ENCODE data around the gene MOV10.
"Not testable (repeated sequence)": the region's sequence is repeated elsewhere in the genome, so short reads cannot be mapped to it uniquely, and the experiment has no call there.

Gene MOV10

DNA sequence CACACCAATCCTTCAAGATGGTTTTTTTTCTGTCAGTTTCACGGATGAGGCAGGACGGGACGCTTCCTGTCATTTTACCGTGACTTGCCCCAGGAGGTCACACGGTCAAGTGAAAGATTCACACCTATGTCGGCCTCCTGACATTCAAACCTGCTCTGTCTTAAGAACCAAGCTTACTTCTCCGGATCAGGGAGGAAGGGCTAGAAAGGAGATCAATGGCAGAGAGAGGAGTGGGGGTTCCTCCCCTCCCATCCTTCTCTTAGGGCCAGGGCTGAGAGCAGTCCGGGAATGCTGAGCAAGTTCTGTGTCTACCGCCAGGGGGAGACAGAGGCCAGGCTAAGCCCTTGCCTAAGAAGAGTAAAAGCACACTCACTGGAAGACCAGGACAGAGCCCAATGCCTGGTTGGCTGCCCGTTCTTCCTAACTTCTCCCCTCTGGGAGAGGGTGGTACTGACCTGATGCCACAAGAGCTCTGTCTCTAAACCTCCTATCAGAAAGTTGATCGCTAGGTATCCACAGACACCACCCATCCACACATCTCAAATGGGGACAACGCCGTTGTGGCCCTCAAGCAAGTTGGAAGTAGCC, 41.8 kb downstream of the MOV10 start:
- Mint-ChIP-seq H3K9me3 (no peaks in the 10 kb centered on the region), H3K36me3 (ENCODE audit: low read depth) (no peaks in the 10 kb centered on the region), H3K27ac (no peak overlapping the region), H3K4me1 (ENCODE audit: low read depth) (peaks cover 85% of the 10 kb centered on the region), H3K4me3 (no peak overlapping the region), H3K27me3 (peaks cover 41% of the 10 kb centered on the region)
- intact Hi-C loops (cut with micrococcal nuclease) = loop anchor here (1.0 to 10.0 kb wide), 4 partner anchors 88 to 961 kb away; partner anchors contain the start of genes MAGI3 and SLC16A1

DNA sequence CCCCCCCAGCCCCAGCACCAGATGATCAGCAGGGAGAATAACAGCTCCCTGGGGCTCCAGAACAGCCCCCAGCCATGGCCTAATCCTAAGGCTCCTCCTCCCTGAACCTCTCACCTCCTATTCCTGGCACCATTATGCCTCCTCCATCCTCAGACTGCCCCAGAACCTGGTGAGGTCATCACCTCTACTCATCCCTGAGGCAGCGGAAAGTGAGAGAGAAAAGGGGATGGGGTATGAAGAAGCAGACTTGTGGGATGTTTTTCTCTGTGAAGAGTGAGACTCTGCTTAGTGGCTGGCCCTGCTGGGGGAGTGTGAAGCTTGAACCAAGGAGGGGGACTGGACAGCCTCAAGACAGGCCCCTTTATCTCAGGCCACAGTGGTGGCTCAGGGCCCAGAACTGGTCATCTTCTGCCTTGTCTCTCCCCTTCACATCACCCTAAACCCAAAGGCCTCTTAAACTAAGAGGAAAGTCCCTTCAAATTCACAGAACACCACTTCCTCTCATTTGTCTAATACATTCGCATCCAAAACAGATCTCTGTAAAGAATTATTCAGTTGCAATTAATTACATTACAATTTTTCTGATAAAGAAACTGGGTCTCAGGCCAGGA, 42.9 kb downstream of the MOV10 start:
- Mint-ChIP-seq H3K36me3 (ENCODE audit: low read depth) (no peaks in the 10 kb centered on the region), H3K4me1 (ENCODE audit: low read depth) (peaks cover 90% of the 10 kb centered on the region), H3K27ac (no peak overlapping the region), H3K4me3 (no peak overlapping the region), H3K9me3 (no peaks in the 10 kb centered on the region), H3K27me3 (peaks cover 34% of the 10 kb centered on the region)
- intact Hi-C loops (cut with micrococcal nuclease) = loop anchor here (2.0 to 10.0 kb wide), 3 partner anchors 239 to 960 kb away; partner anchors contain the start of genes MAGI3 and SLC16A1

DNA sequence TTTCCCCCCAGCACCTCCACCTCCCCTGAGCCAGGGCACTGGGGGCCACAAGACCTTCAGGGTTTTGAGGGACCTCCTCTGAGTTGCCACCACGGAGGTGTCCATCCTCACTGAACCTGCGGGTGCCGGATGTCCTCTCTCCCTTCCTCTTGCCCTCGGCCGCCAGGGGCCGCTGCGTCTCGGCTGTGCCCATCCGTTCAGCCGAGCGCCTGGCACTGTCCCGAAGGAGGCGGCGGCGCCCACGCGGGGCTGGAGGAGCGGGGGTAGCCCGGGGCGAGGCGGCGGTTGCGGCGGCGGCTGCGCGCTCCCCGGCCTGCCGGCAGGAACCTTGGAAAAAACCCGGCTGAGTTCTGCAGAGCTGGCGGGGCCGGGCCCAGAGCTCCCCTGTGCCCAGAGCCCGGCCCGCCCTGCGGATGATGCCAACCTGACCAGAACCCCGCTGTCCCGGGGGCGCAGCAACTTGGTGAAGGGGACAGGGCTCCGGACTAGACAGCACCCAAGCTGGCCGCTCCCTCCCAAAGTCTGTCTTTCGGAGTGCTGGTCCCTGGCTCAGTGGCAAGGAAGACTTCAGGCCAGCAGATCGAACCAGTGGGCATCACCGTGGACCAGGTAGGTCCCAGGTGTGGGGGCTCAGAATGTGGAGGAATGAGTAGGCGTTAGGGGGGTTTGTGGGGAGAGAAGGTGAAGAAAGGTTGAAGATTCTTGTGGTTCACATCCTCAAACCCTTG, 44.4 kb downstream of the MOV10 start:
- intact Hi-C loops (cut with micrococcal nuclease) = loop anchor here (2.0 to 10.0 kb wide), 3 partner anchors 324 to 958 kb away; partner anchors contain the start of gene MAGI3
- Mint-ChIP-seq H3K27ac (no peak overlapping the region), H3K27me3 (peaks cover 29% of the 10 kb centered on the region), H3K4me3 (no peak overlapping the region), H3K4me1 (ENCODE audit: low read depth) (peaks cover 89% of the 10 kb centered on the region), H3K9me3 (no peaks in the 10 kb centered on the region), H3K36me3 (ENCODE audit: low read depth) (no peaks in the 10 kb centered on the region)

DNA sequence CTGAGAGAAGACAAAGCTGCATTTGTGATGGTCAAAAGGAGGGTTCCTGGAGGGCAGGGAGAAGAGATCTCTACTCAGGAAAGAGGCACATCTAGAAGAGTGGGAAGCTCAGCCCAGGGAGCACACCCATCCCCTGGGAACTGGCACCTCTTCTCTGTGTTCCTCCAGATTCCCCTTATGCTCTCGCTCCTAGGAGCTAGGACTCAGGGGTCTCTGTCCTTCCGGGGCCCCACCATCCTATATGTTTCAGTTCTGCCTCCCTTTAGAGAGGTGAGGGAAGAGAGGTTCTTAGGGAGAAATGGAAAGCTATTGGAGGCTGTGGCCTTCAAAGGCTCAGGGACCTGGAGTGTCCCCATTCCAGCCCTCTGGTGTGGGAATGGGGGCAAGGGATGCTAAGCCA, 45.2 kb downstream of the MOV10 start:
- Mint-ChIP-seq H3K27me3 (peaks cover 29% of the 10 kb centered on the region), H3K9me3 (no peaks in the 10 kb centered on the region), H3K36me3 (ENCODE audit: low read depth) (no peaks in the 10 kb centered on the region), H3K4me3 (no peak overlapping the region), H3K4me1 (ENCODE audit: low read depth) (peaks cover 81% of the 10 kb centered on the region), H3K27ac (no peak overlapping the region)
- intact Hi-C loops (cut with micrococcal nuclease) = loop anchor here (2.0 to 10.0 kb wide), 3 partner anchors 323 to 958 kb away; partner anchors contain the start of gene MAGI3

DNA sequence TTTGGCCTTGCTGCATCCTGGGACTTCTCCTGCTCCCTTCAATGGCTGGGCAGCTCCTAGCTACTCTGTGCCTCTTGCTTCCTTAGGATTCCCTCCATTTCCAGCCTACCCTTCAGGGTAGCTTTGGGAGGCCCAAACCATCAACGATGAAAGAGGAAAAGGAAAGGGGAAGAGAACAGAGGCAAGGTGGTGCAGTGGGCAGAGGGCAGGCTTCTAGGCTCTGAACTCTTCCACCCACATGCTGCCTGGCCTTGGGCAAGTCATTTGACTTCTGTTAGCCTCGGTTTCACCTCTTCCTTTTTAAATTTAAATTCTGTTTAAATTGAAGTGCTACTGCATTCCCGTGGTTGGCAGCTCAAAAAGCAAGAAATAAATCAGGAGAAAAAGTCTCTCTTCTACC, 46.3 kb downstream of the MOV10 start:
- no peak overlapping the region for H3K4me3 Mint-ChIP-seq
- H3K9me3 Mint-ChIP-seq = no peaks in the 10 kb centered on the region
- intact Hi-C loops (cut with micrococcal nuclease) = no loop called here
- H3K27me3 Mint-ChIP-seq = peaks cover 29% of the 10 kb centered on the region
- H3K36me3 Mint-ChIP-seq (ENCODE audit: low read depth) = no peaks in the 10 kb centered on the region
- H3K27ac Mint-ChIP-seq = no peak overlapping the region
- H3K4me1 Mint-ChIP-seq (ENCODE audit: low read depth) = peaks cover 74% of the 10 kb centered on the region

DNA sequence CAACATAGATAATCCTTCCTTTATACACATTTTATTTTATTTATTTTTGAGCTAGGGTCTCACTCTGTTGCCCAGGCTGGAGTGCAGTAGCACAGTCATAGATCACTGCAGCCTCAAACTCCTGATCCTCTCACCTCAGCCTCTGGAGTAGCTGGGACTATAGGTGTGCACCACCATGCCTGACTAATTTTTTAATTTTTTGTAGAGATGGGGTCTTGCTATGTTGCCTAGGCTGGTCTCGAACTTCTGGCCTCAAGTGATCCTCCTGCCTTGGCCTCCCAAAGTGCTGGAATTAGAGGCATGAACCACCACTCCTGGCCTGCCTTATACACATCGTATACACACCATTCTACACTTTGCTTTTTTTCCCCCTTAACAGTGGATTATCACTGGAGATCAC, 46.8 kb downstream of the MOV10 start:
- H3K4me3 Mint-ChIP-seq; H3K9me3 Mint-ChIP-seq; H3K27ac Mint-ChIP-seq; H3K36me3 Mint-ChIP-seq (ENCODE audit: low read depth); intact Hi-C loops (cut with micrococcal nuclease): not testable (repeated sequence)
- Mint-ChIP-seq H3K4me1 (ENCODE audit: low read depth) (peaks cover 69% of the 10 kb centered on the region), H3K27me3 (peaks cover 29% of the 10 kb centered on the region)

DNA sequence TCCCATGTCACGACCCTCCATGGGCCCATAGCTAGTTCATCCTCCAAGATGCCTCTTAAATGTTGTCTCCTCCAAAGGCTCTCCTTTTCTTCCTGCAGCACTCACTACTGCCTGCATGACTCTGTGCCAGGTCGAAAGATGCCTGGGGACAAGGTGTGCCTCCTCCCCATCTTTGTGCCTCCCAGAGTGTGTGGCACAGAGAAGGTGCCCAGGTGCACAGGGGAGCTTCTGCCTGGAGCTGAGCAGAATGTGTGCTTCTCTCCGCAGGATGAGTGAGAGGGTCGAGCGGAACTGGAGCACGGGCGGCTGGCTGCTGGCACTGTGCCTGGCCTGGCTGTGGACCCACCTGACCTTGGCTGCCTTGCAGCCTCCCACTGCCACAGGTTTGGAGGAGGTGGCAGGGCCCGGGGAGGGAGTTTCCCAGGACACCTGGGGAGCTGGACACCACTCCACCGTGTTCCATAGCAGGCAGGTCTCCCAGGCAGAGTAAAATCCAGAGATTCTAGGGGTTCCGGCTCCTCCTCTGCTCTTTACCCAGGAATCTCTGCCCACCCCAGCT, 47.6 kb downstream of the MOV10 start:
- intact Hi-C loops (cut with micrococcal nuclease) = no loop called here
- H3K27me3 Mint-ChIP-seq = peaks cover 23% of the 10 kb centered on the region
- H3K4me3 Mint-ChIP-seq = no peak overlapping the region
- peaks cover 64% of the 10 kb centered on the region for H3K4me1 Mint-ChIP-seq (ENCODE audit: low read depth)
- no peaks in the 10 kb centered on the region for H3K36me3 Mint-ChIP-seq (ENCODE audit: low read depth)
- peak overlapping the region; percentile 2 for H3K27ac Mint-ChIP-seq
- no peaks in the 10 kb centered on the region for H3K9me3 Mint-ChIP-seq

DNA sequence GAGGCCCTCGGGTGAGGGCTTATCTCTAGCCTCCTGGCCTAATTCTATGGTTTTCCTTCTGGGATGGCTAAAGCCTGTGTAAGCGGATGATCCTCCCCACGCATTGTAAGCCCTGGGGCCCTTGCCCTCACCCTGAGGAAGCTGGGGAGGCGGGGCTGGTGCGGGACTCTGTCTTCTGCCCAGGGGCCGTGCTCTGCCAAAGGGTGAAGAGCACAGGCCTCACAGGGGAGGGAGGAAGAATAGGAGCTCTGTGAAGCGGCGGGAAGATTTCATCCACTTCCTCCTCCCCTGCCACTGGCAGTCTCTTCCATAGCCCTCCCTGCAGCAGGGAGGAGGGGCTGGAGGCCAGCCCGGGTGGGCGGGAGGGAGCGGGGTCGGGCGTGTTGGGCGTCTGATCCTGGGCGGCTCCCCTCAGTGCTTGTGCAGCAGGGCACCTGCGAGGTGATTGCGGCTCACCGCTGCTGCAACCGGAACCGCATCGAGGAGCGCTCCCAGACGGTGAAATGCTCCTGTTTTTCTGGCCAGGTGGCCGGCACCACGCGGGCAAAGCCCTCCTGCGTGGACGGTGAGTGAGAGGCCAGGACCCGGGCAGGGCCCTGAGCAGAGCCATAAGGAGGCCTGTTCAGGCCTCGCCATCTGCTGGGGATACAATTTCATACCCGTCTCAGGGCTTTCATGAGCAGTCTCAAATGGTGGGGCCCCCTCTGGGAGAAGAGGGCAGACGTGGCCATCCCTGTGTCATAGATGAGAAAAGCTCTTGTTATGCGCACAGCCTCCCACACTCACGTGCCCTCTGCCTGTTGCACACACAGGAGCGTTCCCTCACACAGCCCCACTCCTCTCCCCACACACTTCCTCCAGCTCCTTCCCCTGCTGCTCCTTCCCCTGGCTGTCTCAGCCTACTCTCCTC, 48.4 kb downstream of the MOV10 start:
- peak overlapping the region; percentile 48 for H3K4me3 Mint-ChIP-seq
- H3K9me3 Mint-ChIP-seq = no peaks in the 10 kb centered on the region
- H3K27me3 Mint-ChIP-seq = peaks cover 18% of the 10 kb centered on the region
- intact Hi-C loops (cut with micrococcal nuclease) = no loop called here
- peak overlapping the region; percentile 2 for H3K27ac Mint-ChIP-seq
- peaks cover 55% of the 10 kb centered on the region for H3K4me1 Mint-ChIP-seq (ENCODE audit: low read depth)
- H3K36me3 Mint-ChIP-seq (ENCODE audit: low read depth) = no peaks in the 10 kb centered on the region

DNA sequence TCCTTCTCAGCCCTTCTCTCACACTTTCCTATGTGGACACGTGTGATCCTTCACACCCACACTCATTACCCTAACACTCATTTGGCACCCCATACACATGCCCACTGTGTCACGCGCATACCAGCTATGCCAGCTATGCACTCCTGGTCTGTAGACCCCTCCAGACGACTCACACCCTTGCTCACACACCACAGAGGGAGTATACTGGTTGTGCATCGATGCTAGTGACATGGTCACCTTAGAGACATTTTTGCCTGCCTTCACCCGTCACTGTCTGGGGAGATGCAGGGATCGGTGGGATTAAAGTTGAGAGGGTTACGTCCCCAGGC, 49.0 kb downstream of the MOV10 start:
- H3K27ac Mint-ChIP-seq = peak overlapping the region; percentile 2
- intact Hi-C loops (cut with micrococcal nuclease) = no loop called here
- H3K4me1 Mint-ChIP-seq (ENCODE audit: low read depth) = peaks cover 52% of the 10 kb centered on the region
- H3K36me3 Mint-ChIP-seq (ENCODE audit: low read depth) = no peaks in the 10 kb centered on the region
- no peaks in the 10 kb centered on the region for H3K9me3 Mint-ChIP-seq
- peak overlapping the region; percentile 4 for H3K4me3 Mint-ChIP-seq
- H3K27me3 Mint-ChIP-seq = peaks cover 18% of the 10 kb centered on the region

DNA sequence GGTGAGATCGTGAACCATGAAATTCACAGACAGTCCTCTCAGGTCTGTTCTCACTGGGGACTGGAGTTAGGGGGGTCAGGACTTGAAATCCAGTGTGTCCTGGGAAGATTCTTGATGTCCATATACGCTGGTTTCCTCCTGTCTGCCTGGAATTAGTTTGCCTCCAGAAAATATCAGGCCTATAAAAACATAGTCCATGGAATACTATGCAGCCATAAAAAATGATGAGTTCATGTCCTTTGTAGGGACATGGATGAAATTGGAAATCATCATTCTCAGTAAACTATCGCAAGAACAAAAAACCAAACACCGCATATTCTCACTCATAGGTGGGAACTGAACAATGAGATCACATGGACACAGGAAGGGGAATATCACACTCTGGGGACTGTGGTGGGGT, 49.8 kb downstream of the MOV10 start:
- H3K36me3 Mint-ChIP-seq (ENCODE audit: low read depth); H3K9me3 Mint-ChIP-seq; H3K4me3 Mint-ChIP-seq; H3K27ac Mint-ChIP-seq; intact Hi-C loops (cut with micrococcal nuclease): not testable (repeated sequence)
- Mint-ChIP-seq H3K27me3 (peaks cover 14% of the 10 kb centered on the region), H3K4me1 (ENCODE audit: low read depth) (peaks cover 44% of the 10 kb centered on the region)

DNA sequence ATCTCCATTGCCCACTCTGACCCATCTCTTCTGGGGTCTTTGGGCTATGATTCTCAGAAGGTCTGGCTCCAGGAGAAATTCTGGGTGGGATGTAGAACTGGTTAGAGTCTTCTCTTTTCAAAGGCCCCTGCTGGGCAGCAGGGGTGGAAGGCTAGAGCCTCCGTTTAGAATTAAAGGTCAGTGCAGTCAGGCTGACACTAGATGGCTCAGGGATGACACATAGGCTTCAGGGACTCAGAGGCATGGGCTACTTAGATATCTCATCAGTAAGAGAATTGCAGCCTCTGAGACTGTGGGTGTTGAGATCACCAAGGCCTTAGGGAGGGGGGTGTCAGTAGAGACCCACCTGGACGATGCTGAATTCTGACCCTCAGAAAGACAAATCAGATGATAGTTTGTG, 53.3 kb downstream of the MOV10 start:
- Mint-ChIP-seq H3K4me3 (no peak overlapping the region), H3K27ac (no peak overlapping the region), H3K36me3 (ENCODE audit: low read depth) (no peaks in the 10 kb centered on the region), H3K4me1 (ENCODE audit: low read depth) (peaks cover 22% of the 10 kb centered on the region), H3K9me3 (no peaks in the 10 kb centered on the region), H3K27me3 (peaks cover 2% of the 10 kb centered on the region)
- intact Hi-C loops (cut with micrococcal nuclease) = no loop called here

DNA sequence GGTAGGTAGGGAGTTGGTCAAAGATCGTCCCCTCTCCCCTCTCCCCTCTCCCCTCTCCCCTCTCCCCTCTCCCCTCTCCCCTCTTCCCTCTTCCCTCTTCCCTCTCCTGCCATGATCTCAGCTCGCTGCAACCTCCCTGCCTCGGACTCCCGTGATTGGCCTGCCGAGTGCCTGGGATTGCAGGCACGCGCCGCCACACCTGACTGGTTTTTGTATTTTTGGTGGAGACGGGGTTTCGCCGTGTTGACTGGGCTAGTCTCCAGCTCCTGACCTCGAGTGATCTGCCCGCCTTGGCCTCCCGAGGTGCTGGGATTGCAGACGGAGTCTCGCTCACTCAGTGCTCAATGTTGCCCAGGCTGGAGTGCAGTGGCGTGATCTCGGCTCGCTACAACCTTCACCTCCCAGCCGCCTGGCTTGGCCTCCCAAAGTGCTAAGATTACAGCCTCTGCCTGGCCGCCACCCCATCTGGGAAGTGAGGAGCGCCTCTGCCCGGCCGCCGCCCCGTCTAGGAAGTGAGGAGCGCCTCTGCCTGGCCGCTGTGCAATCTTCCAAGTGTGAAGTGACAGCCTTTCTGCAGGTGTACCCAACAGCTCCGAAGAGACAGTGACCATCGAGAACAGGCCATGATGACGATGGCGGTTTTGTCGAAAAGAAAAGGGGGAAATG, 54.0 kb downstream of the MOV10 start:
- H3K27ac Mint-ChIP-seq; H3K4me3 Mint-ChIP-seq; H3K9me3 Mint-ChIP-seq; intact Hi-C loops (cut with micrococcal nuclease); H3K27me3 Mint-ChIP-seq; H3K36me3 Mint-ChIP-seq (ENCODE audit: low read depth): not testable (repeated sequence)
- H3K4me1 Mint-ChIP-seq (ENCODE audit: low read depth) = peaks cover 22% of the 10 kb centered on the region

DNA sequence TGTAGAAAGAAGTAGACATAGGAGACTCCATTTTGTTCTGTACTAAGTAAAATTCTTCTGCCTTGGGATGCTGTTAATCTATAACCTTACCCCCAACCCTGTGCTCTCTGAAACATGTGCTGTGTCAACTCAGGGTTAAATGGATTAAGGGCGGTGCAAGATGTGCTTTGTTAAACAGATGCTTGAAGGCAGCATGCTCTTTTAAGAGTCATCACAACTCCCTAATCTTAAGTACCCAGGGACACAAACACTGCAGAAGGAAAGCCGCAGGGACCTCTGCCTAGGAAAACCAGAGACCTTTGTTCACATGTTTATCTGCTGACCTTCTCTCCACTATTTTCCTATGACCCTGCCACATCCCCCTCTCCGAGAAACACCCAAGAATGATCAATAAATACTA, 54.6 kb downstream of the MOV10 start:
- H3K4me1 Mint-ChIP-seq (ENCODE audit: low read depth) = peaks cover 21% of the 10 kb centered on the region
- H3K27ac Mint-ChIP-seq; H3K36me3 Mint-ChIP-seq (ENCODE audit: low read depth); H3K27me3 Mint-ChIP-seq; H3K9me3 Mint-ChIP-seq; H3K4me3 Mint-ChIP-seq; intact Hi-C loops (cut with micrococcal nuclease): not testable (repeated sequence)
